GM19452 (cell line): Measurements from ENCODE around the gene DAB2IP.

Experiments used
- ATAC-seq: cut with Tn5 transposase; IDR thresholded peaks from one replicate; pipeline ENCODE4 v1.9.1; 2021; ENCODE audit not compliant: unreplicated experiment

The DAB2IP gene

DNA sequence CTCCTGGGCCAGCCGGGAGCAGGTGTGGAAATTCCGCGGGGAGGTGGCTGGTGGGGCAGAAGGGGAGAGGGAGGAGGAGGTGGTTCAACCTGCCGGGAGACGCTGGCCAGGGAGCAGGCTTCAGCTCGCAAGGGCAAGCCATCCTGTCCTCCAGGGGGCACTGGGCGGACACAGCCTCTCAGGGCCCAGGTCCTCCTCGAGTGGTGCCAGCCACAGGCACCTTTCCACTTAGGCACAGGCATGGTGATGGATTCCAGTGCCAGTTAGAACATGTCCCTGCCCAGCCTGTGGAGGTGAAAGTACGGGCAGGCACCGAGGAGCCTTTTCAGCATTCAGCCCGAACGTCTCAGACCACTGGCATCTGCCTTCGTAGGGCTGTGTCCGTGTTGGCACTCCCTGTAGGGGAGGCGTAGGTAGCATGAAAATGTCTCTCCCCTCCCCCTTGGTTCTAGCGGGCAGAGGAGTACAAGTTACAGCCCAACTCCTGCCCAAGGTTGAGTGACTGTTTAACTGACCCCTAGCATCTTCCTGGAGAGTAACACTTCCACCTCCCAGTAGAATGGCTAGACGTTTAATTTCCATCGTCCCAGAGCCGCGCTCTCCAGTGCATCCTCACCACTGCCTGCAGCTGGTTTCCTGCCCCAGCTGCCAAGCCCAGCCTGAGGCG, 48.9 kb downstream of the DAB2IP start:
- ATAC-seq, result no peak

DNA sequence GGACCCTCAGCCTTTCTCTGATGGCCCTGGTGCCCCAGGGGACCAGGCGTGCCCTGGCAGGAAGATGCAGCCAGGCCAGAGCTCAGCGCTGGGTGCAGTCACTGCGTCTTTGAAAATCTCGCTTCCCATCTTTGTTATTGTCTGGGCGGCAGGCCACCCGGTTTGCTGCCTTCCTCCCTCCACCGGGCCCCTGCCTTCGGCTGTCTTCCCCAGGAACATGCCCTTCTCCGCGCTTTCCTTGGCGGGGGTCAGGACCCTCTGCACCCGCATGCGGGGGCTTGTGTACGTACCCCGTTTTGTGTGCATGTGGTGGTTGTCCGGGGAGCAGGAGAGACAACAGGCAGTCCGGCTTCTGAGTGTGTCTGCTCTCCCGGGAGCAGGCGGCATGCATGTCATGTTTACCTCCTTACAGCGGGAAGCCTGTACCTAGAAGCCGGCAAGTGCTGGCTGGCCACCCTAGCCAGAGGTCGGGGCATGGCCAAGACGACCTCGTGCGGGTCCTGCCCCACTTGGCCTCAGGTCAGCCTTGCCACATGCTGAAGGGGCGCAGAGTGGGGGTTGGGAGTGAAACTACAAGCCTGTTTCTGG, 49.5 kb downstream of the DAB2IP start:
- ATAC-seq, result no peak

- no peak for ATAC-seq
These were observed 50.4 kb downstream of the DAB2IP start for GRCh38 chr9:121701736-121702261.

GRCh38 chr9:121703014-121703734, 51.7 kb downstream of the DAB2IP start:
- no peak for ATAC-seq

GRCh38 chr9:121704281-121704680, 52.8 kb downstream of the DAB2IP start:
- ATAC-seq, result no peak

DNA sequence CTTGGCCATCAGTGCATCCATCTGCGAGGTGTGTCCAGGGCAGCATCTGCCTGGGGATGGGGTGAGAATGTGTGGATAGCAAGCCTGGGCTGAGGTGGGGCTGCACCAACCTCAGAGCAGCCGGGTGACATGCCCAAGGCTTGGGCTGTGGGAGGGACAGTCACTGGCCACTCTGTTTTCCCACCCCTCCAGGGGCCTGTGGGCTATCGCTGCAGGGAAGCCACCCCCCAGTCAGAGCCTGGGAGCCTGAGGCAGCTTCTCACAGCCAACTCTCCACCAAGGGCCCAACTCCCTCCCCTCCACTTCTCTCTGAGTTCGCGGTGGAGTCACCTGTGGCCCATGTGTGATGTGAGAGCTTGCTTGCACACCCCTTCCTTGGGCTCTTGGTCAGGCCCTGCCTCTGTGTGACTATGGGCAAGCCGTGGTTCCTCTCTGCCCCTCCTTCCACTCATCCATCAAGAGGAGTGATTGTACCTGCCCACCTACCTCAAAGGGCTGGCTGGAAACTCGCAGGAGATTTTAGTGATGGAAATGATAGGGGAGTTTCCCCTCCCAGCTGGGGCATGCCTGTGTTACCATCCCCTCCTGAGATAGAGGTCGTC, 54.8 kb downstream of the DAB2IP start:
- no peak for ATAC-seq

- peak; percentile 98 for ATAC-seq
These were observed 56.3 kb downstream of the DAB2IP start for GRCh38 chr9:121707477-121708424.

GRCh38 chr9:121708768-121709488, 57.5 kb downstream of the DAB2IP start:
- ATAC-seq, result no peak

GRCh38 chr9:121709798-121710197, 58.4 kb downstream of the DAB2IP start:
- no peak for ATAC-seq

DNA sequence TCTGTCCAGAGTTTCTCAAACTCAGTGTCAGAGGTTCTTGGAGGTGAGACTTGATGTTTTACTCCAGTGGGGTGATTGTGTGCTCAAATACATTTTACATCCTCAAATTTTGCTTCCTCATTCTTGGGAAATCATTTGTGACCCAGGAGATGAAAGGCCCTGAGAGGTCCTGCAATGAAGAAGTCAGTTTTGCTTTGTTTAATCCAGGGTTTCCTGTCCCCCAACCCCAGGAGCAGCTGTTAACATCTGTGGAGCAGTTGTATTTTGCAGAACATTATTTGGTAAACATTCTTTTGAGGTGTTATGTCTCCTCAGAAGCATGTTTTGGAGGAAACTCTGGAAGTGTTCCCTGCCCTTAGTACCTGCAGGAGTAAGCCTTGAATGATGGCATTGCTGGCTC, 59.8 kb downstream of the DAB2IP start:
- ATAC-seq, result no peak

GRCh38 chr9:121711797-121712196, 60.4 kb downstream of the DAB2IP start:
- ATAC-seq, result no peak

DNA sequence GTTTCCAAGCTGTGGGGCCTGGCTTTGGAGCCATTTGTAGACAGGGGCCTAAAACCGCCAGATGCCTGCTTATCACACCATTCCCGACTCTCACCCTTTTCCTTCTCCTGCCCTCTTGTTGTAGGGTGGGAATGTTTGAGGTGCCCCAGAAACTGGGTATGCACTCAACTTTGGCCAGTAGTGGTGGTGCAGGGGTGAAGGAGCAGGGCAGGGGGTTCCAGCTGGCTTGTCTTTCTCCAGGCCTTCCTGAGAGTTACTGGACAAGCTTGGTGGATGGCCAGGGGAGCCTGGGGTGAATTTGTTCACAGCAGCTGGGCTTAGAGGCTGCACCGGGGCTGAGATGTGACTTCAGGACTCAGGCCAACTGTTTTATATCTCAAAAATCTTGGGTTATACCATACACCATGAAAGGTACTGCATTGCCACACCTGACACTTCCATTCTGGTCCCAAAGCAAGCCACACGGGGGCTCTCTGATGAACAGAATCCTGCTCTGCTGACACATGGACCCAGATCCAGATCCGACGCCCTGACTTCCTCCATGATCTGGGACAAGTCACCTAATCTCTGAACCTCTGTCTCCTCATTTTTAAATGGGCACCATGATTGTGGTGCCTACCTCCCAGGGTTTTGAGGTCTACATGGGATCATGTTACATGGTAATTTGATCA, 62.1 kb downstream of the DAB2IP start:
- ATAC-seq, result no peak

DNA sequence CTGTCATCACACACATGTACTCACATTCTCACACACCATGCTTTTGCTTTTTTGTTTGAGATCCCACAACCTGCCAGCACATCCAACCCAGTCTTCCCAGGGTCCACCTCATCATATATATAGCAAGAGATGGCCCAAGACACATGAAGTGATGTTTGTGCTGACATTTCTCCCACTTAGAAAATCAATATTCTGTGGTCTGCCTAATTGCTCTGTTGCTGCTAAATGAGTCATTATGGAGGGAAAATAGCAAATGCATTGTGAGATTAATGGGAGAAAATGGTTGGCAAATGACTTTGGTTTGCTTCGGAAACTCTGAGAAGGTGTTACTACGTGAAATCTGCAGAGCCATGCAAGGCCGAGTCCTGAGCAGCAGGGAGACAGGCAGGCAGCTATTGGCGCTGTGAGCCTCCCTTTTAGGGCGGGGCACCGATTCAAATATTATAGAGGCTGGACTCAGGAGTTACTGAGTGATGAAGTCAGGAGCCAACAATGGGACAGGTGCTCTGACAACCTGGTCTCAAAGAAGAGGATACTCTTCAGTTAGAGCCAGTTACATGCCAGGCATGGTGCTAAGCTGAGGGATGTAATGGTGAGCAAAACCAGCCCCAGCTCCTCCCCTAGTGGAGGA, 62.8 kb downstream of the DAB2IP start:
- ATAC-seq, result no peak

DNA sequence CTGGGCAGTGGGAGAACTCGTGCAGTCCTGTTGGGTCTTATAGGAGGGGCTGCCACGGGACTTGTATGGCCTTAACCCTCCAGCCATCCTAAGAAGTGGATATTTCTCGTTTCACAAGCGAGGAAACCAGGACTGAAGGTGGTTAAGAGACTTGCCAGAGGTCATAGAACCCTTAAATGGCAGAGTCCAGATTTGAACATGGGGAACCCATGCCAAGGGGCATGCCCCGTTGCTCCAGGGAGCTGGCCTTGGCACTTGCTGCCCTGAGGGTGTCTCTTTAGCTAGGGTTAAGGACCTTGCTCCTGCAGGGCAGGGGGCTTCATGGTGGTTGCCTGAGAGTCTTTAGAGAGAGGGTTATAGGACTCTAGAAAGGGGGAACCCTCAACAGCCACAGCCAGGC, 63.4 kb downstream of the DAB2IP start:
- ATAC-seq, result no peak

GRCh38 chr9:121717141-121717991, 65.9 kb downstream of the DAB2IP start:
- ATAC-seq, result no peak

GRCh38 chr9:121718084-121718483, 66.7 kb downstream of the DAB2IP start:
- ATAC-seq, result no peak

GRCh38 chr9:121718501-121718900, 67.1 kb downstream of the DAB2IP start:
- no peak for ATAC-seq
